K562 (cell line): ENCODE measurements around the gene CTIF. TPM values are rescaled to one million over a fixed set of nuclear protein-coding genes. Genes with fewer than 3 reads are reported as not detected.

ENCODE experiments used
- AFF1 ChIP-seq, 2 experiments: fragments of 450-650 bp; IDR thresholded peaks; 2 replicates each; pipeline ENCODE4 v1.6.1; 2018; ENCODE audit warnings: mild to moderate bottlenecking in 2 of 2, low read depth in 1 of 2; ENCODE audit not compliant: partially characterized antibody in 2 of 2
- ASH1L ChIP-seq: fragments of 450-650 bp; IDR thresholded peaks from 2 replicates; pipeline ENCODE4 v1.6.1; 2018; ENCODE audit warnings: borderline replicate concordance, mild to moderate bottlenecking, low read depth; ENCODE audit not compliant: partially characterized antibody
- FOS ChIP-seq: IDR thresholded peaks from 3 replicates; pipeline ENCODE4 v1.6.1; 2011; ENCODE audit not compliant: insufficient read length; ENCODE audit errors: extremely low read depth
- GATAD2B ChIP-seq: fragments of 450-650 bp; IDR thresholded peaks from 2 replicates; pipeline ENCODE4 v1.6.1; 2017; ENCODE audit warnings: mild to moderate bottlenecking, borderline replicate concordance
- HNRNPL ChIP-seq: fragments of 200-400 bp; formaldehyde crosslinking; IDR thresholded peaks from 2 replicates; pipeline ENCODE4 v1.6.1; 2017; ENCODE audit warnings: low read depth, mild to moderate bottlenecking, low read length
- KAT8 ChIP-seq: fragments of 450-650 bp; IDR thresholded peaks from 2 replicates; pipeline ENCODE4 v1.6.1; 2016; ENCODE audit warnings: low read depth, mild to moderate bottlenecking
- KDM5B ChIP-seq: fragments of 200-600 bp; sonication (generic); IDR thresholded peaks from 2 replicates; pipeline ENCODE4 v1.6.1; 2012; ENCODE audit warnings: low read depth, mild to moderate bottlenecking, moderate library complexity, low read length, control low read depth, inconsistent platforms; ENCODE audit not compliant: insufficient replicate concordance
- MEF2D ChIP-seq: conservative IDR thresholded peaks from 2 replicates; pipeline ENCODE4 v1.6.1; 2016; ENCODE audit warnings: low read depth, missing genetic modification characterization, missing compliant biosample characterization
- NFXL1 ChIP-seq: fragments of 450-650 bp; formaldehyde crosslinking; IDR thresholded peaks from 2 replicates; pipeline ENCODE4 v1.4.0; 2021; ENCODE audit warnings: mild to moderate bottlenecking
- RCOR1 ChIP-seq, 2 experiments: IDR thresholded peaks; 2 replicates each; pipeline ENCODE4 v1.6.1; 2012; ENCODE audit warnings: low read depth in 2 of 2, low read length in 2 of 2, borderline replicate concordance in 1 of 2, improper control_type of control experiment in 1 of 2
- TARDBP ChIP-seq: fragments of 450-650 bp; IDR thresholded peaks from 2 replicates; pipeline ENCODE4 v1.6.1; 2016
- TEAD4 ChIP-seq, 2 experiments: sonication (generic) in 1 of 2; formaldehyde crosslinking in 1 of 2; IDR thresholded peaks; 2 replicates each; pipeline versions ENCODE4 v1.6.1 to v1.8.0; 2012 to 2022; ENCODE audit warnings: borderline replicate concordance in 1 of 2, inconsistent platforms in 1 of 2, low read length in 1 of 2, mild to moderate bottlenecking in 1 of 2, missing genetic modification reagents in 1 of 2
- ZNF263 ChIP-seq: sonication (generic); formaldehyde crosslinking; IDR thresholded peaks from 2 replicates; pipeline ENCODE4 v1.8.0; 2022; ENCODE audit warnings: mild to moderate bottlenecking, missing genetic modification reagents, borderline replicate concordance
- ZNF57 ChIP-seq: fragments of 450-650 bp; formaldehyde crosslinking; IDR thresholded peaks from 2 replicates; pipeline ENCODE4 v1.4.0; 2020; ENCODE audit warnings: mild to moderate bottlenecking, moderate library complexity
- ZNF695 ChIP-seq: fragments of 450-650 bp; formaldehyde crosslinking; IDR thresholded peaks from 2 replicates; pipeline ENCODE4 v1.4.0; 2020; ENCODE audit warnings: mild to moderate bottlenecking, moderate library complexity
- polyA plus RNA-seq, 8 experiments: library from polyadenylated mRNA; depleted of rRNA in 4 of 8; stranded (reverse) in 5 of 8; unstranded in 3 of 8; fragments of >200 nt; fragmentation: Nextera tagmentation in 2 of 8; fragmentation: Illumina TruSeq in 1 of 8; extraction: Ambion mirVana in 2 of 8; extraction: Trizol in 1 of 8; gene quantifications; 2 replicates each; pipeline versions ENCODE4 v1.2.1 to v1.2.3, GENCODE V29; 2011 to 2014; ENCODE audit warnings: inconsistent platforms in 1 of 8, missing spikeins in 1 of 8
- total RNA-seq, 7 experiments: library from RNA; depleted of rRNA in 6 of 7; stranded (reverse); fragments of >200 nt in 6 of 7; fragmentation: Illumina TruSeq in 2 of 7; extraction: Trizol in 2 of 7; gene quantifications; 2 replicates each; pipeline versions ENCODE4 v1.2.1 to v1.2.3, GENCODE V29; 2011 to 2021; ENCODE audit warnings: low replicate concordance in 1 of 7
- TF ChIP-seq, protein P1 (sequence below): fragments of 450-650 bp; formaldehyde crosslinking; IDR thresholded peaks from 2 replicates; pipeline ENCODE4 v1.4.0; 2020; ENCODE audit warnings: mild to moderate bottlenecking, moderate library complexity
- TF ChIP-seq, protein P2 (sequence below): fragments of 450-650 bp; IDR thresholded peaks from 2 replicates; pipeline ENCODE4 v1.7.0; 2016; ENCODE audit warnings: borderline replicate concordance
- TF ChIP-seq, protein P3 (sequence below): fragments of 250-450 bp; sonication (Bioruptor Pico); IDR thresholded peaks from 2 replicates; pipeline ENCODE4 v1.8.0; 2021; ENCODE audit warnings: mild to moderate bottlenecking, moderate library complexity

The CTIF gene
- total and polyA plus RNA-seq, 9 of the 15 experiments (the other 6 are each of a cell fraction or from before 2014, with no cell fraction given): 0.17 to 11.5 (median 2.2) TPM

- TF ChIP-seq HNRNPL (0 out of 2 replicates have a peak, but pooled peaks have one; percentile 61), AFF1 (IDR thresholded peaks at IDR 0.05; ENCODE audit: low read depth in 1 of 2, partially characterized antibody in 2 of 2) (peak in 1 of 2 experiments; percentile 75), TEAD4 (IDR thresholded peaks at IDR 0.05; ENCODE audit: low read length) (peak; percentile 97), TEAD4 (CRISPR knock-in tag; IDR thresholded peaks at IDR 0.05; ENCODE audit: borderline replicate concordance) (no peak), KAT8 (no peak), ZNF695 (CRISPR knock-in tag) (no peak), FOS (no peak), MEF2D (tag) (0 out of 2 replicates have a peak, but pooled peaks have one; percentile 50), ZNF263 (CRISPR knock-in tag) (no peak; the same call in 1 of the 2 replicates), GATAD2B (no peak), NFXL1 (no peak), KDM5B (no peak), ASH1L (no peak), ZNF57 (no peak), RCOR1 (IDR thresholded peaks at IDR 0.05; ENCODE audit: borderline replicate concordance in 1 of 2, low read depth in 2 of 2, low read length in 2 of 2) (peak; percentile 92 to 98), TARDBP (peak; percentile 44; the same call in 1 of the 2 replicates)
- TF ChIP-seq, protein P1, sequence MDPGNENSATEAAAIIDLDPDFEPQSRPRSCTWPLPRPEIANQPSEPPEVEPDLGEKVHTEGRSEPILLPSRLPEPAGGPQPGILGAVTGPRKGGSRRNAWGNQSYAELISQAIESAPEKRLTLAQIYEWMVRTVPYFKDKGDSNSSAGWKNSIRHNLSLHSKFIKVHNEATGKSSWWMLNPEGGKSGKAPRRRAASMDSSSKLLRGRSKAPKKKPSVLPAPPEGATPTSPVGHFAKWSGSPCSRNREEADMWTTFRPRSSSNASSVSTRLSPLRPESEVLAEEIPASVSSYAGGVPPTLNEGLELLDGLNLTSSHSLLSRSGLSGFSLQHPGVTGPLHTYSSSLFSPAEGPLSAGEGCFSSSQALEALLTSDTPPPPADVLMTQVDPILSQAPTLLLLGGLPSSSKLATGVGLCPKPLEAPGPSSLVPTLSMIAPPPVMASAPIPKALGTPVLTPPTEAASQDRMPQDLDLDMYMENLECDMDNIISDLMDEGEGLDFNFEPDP: no peak
- TF ChIP-seq, protein P2, sequence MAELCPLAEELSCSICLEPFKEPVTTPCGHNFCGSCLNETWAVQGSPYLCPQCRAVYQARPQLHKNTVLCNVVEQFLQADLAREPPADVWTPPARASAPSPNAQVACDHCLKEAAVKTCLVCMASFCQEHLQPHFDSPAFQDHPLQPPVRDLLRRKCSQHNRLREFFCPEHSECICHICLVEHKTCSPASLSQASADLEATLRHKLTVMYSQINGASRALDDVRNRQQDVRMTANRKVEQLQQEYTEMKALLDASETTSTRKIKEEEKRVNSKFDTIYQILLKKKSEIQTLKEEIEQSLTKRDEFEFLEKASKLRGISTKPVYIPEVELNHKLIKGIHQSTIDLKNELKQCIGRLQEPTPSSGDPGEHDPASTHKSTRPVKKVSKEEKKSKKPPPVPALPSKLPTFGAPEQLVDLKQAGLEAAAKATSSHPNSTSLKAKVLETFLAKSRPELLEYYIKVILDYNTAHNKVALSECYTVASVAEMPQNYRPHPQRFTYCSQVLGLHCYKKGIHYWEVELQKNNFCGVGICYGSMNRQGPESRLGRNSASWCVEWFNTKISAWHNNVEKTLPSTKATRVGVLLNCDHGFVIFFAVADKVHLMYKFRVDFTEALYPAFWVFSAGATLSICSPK: no peak
- TF ChIP-seq, protein P3, sequence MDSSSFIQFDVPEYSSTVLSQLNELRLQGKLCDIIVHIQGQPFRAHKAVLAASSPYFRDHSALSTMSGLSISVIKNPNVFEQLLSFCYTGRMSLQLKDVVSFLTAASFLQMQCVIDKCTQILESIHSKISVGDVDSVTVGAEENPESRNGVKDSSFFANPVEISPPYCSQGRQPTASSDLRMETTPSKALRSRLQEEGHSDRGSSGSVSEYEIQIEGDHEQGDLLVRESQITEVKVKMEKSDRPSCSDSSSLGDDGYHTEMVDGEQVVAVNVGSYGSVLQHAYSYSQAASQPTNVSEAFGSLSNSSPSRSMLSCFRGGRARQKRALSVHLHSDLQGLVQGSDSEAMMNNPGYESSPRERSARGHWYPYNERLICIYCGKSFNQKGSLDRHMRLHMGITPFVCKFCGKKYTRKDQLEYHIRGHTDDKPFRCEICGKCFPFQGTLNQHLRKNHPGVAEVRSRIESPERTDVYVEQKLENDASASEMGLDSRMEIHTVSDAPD (CRISPR knock-in tag): no peak
Measured at GRCh38 chr18:48781163-48781987, 242.5 kb downstream of the CTIF start (continued).
